CD4-positive, CD25-positive, alpha-beta regulatory T cell (primary cell): ENCODE measurements around the gene FLNB. TPM values are rescaled to one million over a fixed set of nuclear protein-coding genes. Genes with fewer than 3 reads are reported as not detected.
"Not testable (repeated sequence)": the region's sequence is repeated elsewhere in the genome, so short reads cannot be mapped to it uniquely, and the experiment has no call there.

Experiments
- ATAC-seq, 2 donors: fragments of 150-1000 bp; cut with Tn5 transposase; one replicate each; pipeline ENCODE4 v1.10.0; 2021; ENCODE audit warnings: low read depth in 2 of 2, moderate number of reproducible peaks in 2 of 2, moderate library complexity in 1 of 2
- DNase-seq, 3 donors: peaks; one replicate each; pipeline versions ENCODE4 v3.0.0 to v3.0.0-alpha.2; 2012 to 2022; ENCODE audit warnings: mixed read lengths in 1 of 3
- H3K27ac ChIP-seq: one replicate; pipeline ENCODE4 v1.7.0; 2013; ENCODE audit warnings: mild to moderate bottlenecking, low read length; ENCODE audit not compliant: insufficient read depth, poor library complexity, severe bottlenecking
- H3K27me3 ChIP-seq: one replicate; pipeline ENCODE4 v1.7.0; 2013; ENCODE audit warnings: low read length; ENCODE audit not compliant: control insufficient read depth, insufficient read depth
- H3K36me3 ChIP-seq: one replicate; pipeline ENCODE4 v1.7.0; 2013; ENCODE audit warnings: mild to moderate bottlenecking, low read length, moderate library complexity; ENCODE audit not compliant: control insufficient read depth, insufficient read depth
- H3K4me1 ChIP-seq: 2 replicates; pipeline ENCODE4 v1.7.0; 2013; ENCODE audit warnings: mild to moderate bottlenecking, low read length; ENCODE audit not compliant: insufficient read depth, control insufficient read depth, poor library complexity, severe bottlenecking
- H3K4me3 ChIP-seq: one replicate; pipeline ENCODE4 v1.7.0; 2013; ENCODE audit warnings: low read depth, mild to moderate bottlenecking, low read length, moderate library complexity
- H3K9me3 ChIP-seq, 2 experiments: 1 replicate in 1 of 2; 2 replicates in 1 of 2; pipeline ENCODE4 v1.7.0; 2013; ENCODE audit warnings: low read length in 2 of 2, mild to moderate bottlenecking in 1 of 2, moderate library complexity in 1 of 2; ENCODE audit not compliant: control insufficient read depth in 2 of 2
- H3K27ac Mint-ChIP-seq, 3 donors: one replicate each; pipeline ENCODE4 v1.8.0; 2020 to 2022; ENCODE audit warnings: mild to moderate bottlenecking in 3 of 3, mixed read lengths in 3 of 3, moderate library complexity in 2 of 3
- H3K27me3 Mint-ChIP-seq: one replicate; pipeline ENCODE4 v1.8.0; 2022; ENCODE audit warnings: mild to moderate bottlenecking, mixed read lengths
- H3K36me3 Mint-ChIP-seq: one replicate; pipeline ENCODE4 v1.8.0; 2020; ENCODE audit warnings: mixed read lengths
- H3K4me1 Mint-ChIP-seq, 4 donors: one replicate each; pipeline ENCODE4 v1.8.0; 2020 to 2022; ENCODE audit warnings: mixed read lengths in 4 of 4, mild to moderate bottlenecking in 1 of 4
- H3K4me3 Mint-ChIP-seq, 4 donors: one replicate each; pipeline ENCODE4 v1.8.0; 2020 to 2022; ENCODE audit warnings: mild to moderate bottlenecking in 4 of 4, mixed read lengths in 4 of 4, moderate library complexity in 3 of 4
- H3K9me3 Mint-ChIP-seq, 7 donors: one replicate each; pipeline ENCODE4 v1.8.0; 2020 to 2022; ENCODE audit warnings: mixed read lengths in 7 of 7, mild to moderate bottlenecking in 3 of 7, moderate library complexity in 2 of 7
- polyA plus RNA-seq, 4 donors: library from polyadenylated mRNA; unstranded; fragments of 300-500 nt; fragmentation: Illumina TruSeq; gene quantifications; one replicate each; pipeline ENCODE4 v1.2.3, GENCODE V29; 2021
- total RNA-seq: library from RNA; stranded (reverse); gene quantifications from one replicate; pipeline ENCODE4 v1.2.3, GENCODE V29; 2022

Gene FLNB
- total and polyA plus RNA-seq, 5 donors from 2014 or later = 8.9 to 40.8 (median 14.5) TPM

DNA sequence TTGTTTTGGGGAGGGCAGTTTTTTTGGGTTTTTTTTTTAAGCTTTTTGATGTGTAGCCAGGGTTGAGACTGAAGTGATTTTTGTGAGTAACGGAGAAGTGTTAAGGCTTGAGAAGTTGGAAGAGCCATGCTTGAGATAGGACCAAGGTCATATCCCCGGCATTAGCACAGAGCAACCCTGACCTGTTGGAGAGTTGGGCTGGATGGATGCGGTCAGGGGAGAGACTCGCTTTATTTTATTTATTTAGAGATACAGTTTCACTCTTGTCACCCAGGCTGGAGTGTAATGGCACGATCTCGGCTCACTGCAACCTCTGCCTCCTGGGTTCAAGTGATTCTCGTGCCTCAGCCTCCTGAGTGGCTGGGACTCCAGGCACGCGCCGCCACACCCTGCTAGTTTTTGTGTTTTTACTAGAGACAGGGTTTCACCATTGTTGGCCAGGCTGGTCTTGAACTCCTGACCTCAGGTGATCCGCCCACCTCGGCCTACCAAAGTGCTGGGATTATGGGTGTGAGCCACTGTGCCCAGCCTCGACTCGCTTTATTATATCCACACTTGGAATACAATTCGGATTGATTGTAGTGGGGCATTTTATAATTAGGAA is 43.5 kb downstream of the FLNB start:
- not testable (repeated sequence) for H3K27me3 Mint-ChIP-seq, H3K36me3 Mint-ChIP-seq, H3K4me1 ChIP-seq, H3K9me3 ChIP-seq, ATAC-seq, H3K4me3 ChIP-seq, H3K36me3 ChIP-seq, H3K27ac ChIP-seq, H3K27me3 ChIP-seq, DNase-seq, H3K9me3 Mint-ChIP-seq, H3K4me3 Mint-ChIP-seq
- peaks cover 9 to 31% (median 15%) of the 10 kb centered on the region in 4 donors for H3K4me1 Mint-ChIP-seq
- peak overlapping the region; percentile 15 to 86 (median 81) for H3K27ac Mint-ChIP-seq

DNA sequence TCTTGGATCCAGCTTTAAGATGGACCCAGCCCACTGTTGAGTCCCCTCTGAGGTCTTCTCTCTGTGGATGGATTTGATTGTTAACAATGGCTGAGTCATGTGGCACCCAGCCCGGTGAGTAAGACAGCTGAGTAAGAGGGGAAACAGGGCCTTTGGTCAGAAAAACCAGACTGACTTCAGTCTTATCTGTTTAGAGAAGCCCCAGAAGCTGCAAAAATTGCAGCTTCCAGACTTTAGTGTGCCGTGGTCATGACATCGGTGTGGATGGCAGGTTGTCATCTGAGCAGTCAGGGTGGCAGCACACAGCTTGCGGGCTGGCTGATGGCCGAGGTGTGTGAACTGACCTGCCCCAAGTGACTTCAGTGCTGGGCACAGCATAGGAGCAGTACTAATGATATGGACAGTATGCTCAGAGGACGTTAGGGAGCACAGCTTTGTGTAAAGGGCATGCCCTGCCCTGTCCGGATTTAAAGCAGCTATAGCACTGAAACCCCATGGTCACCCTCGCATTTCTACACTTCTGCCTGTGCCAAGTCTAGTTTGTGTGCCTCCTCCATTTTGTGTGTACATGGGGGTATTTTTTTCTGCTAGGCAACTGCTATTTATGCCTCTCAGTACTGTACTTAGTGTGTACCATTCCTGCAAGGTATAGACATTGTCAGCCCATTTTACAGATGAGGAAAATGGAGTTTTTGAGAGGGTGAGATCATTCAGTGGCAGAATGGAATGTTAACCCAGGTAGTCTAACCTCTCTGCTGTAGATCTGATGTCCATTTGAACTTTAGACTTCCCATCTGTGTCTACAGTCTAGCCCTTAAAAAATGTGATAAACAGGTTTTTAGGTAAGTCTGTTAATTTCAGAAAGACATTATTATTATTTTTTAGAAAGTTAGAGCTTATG is 44.4 kb downstream of the FLNB start:
- Histone ChIP-seq H3K4me3 (no peak overlapping the region), H3K36me3 (no peaks in the 10 kb centered on the region), H3K9me3 (no peaks in the 10 kb centered on the region), H3K27ac (no peak overlapping the region), H3K4me1 (no peaks in the 10 kb centered on the region), H3K27me3 (no peaks in the 10 kb centered on the region)
- no peaks in the 10 kb centered on the region for H3K27me3 Mint-ChIP-seq
- H3K27ac Mint-ChIP-seq = peak overlapping the region in 1 of 3 donors; percentile 15
- peak in 1 of 3 donors; percentile 18 for DNase-seq
- peak in 1 of 2 donors; percentile 58 for ATAC-seq
- H3K4me1 Mint-ChIP-seq = peaks cover 5 to 34% (median 12%) of the 10 kb centered on the region in 4 donors
- peaks cover 0 to 1% (median 0%) of the 10 kb centered on the region in 7 donors for H3K9me3 Mint-ChIP-seq
- H3K36me3 Mint-ChIP-seq = peaks cover 7% of the 10 kb centered on the region
- no peak overlapping the region for H3K4me3 Mint-ChIP-seq

DNA sequence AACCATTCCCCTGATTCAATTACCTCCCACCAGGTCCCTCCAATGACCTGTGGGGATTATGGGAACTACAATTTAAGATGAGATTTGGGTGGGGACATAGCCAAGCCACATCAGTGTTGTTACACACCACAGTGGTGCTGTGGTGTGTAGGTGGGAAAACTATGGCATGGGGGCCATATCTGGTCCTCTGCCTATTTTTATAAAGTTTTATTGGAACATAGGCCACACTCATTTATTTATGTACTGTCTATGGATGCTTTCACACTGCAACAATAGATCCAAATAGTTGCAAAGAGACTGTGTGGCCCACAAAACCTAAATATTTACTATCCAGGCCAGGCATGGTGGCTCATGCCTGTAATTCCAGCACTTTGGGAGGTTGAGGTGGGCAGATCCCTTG is 46.4 kb downstream of the FLNB start:
- Mint-ChIP-seq H3K27ac (no peak overlapping the region), H3K36me3 (peaks cover 19% of the 10 kb centered on the region), H3K4me1 (peaks cover 0 to 31% (median 11%) of the 10 kb centered on the region in 4 donors), H3K4me3 (no peak overlapping the region), H3K9me3 (no peaks in the 10 kb centered on the region), H3K27me3 (no peaks in the 10 kb centered on the region)
- no peaks in the 10 kb centered on the region for H3K27me3 ChIP-seq
- H3K36me3 ChIP-seq = no peaks in the 10 kb centered on the region
- H3K9me3 ChIP-seq = no peaks in the 10 kb centered on the region
- no peak overlapping the region for H3K27ac ChIP-seq
- H3K4me1 ChIP-seq = no peaks in the 10 kb centered on the region
- DNase-seq (no peak), ATAC-seq (no peak)
- H3K4me3 ChIP-seq = no peak overlapping the region

GRCh38 chr3:58055314-58055713 is 47.1 kb downstream of the FLNB start:
- H3K4me1 Mint-ChIP-seq = peaks cover 0 to 33% (median 14%) of the 10 kb centered on the region in 4 donors
- H3K36me3 Mint-ChIP-seq = peaks cover 22% of the 10 kb centered on the region
- Histone ChIP-seq H3K9me3 (no peaks in the 10 kb centered on the region), H3K4me3 (no peak overlapping the region), H3K4me1 (no peaks in the 10 kb centered on the region), H3K27ac (no peak overlapping the region), H3K36me3 (no peaks in the 10 kb centered on the region), H3K27me3 (no peaks in the 10 kb centered on the region)
- H3K27ac Mint-ChIP-seq = no peak overlapping the region
- DNase-seq (no peak), ATAC-seq (no peak)
- no peak overlapping the region for H3K4me3 Mint-ChIP-seq
- no peaks in the 10 kb centered on the region for H3K9me3 Mint-ChIP-seq
- H3K27me3 Mint-ChIP-seq = no peaks in the 10 kb centered on the region

- not testable (repeated sequence) for DNase-seq, H3K27me3 ChIP-seq, H3K4me3 ChIP-seq, H3K27ac Mint-ChIP-seq, H3K27me3 Mint-ChIP-seq, H3K9me3 ChIP-seq, H3K36me3 ChIP-seq, H3K4me3 Mint-ChIP-seq, H3K9me3 Mint-ChIP-seq, H3K4me1 ChIP-seq, H3K27ac ChIP-seq, ATAC-seq
- Mint-ChIP-seq H3K36me3 (peaks cover 22% of the 10 kb centered on the region), H3K4me1 (peaks cover 2 to 33% (median 14%) of the 10 kb centered on the region in 4 donors)
Observed at GRCh38 chr3:58055891-58056290, 47.7 kb downstream of the FLNB start.

- Mint-ChIP-seq H3K27ac (peak overlapping the region; percentile 4 to 78 (median 53)), H3K36me3 (peaks cover 22% of the 10 kb centered on the region), H3K4me1 (peaks cover 6 to 44% (median 15%) of the 10 kb centered on the region in 4 donors), H3K27me3 (no peaks in the 10 kb centered on the region), H3K9me3 (no peaks in the 10 kb centered on the region), H3K4me3 (no peak overlapping the region)
- no peak for DNase-seq
- ATAC-seq = no peak
- H3K9me3 ChIP-seq = no peaks in the 10 kb centered on the region
- no peaks in the 10 kb centered on the region for H3K36me3 ChIP-seq
- H3K27me3 ChIP-seq = no peaks in the 10 kb centered on the region
- H3K4me1 ChIP-seq = no peaks in the 10 kb centered on the region
- no peak overlapping the region for H3K27ac ChIP-seq
- H3K4me3 ChIP-seq = no peak overlapping the region
Observed at GRCh38 chr3:58058361-58059263, 50.4 kb downstream of the FLNB start.
